ENCODE results near the gene ACTR2.
"Not testable (repeated sequence)": the region's sequence is repeated elsewhere in the genome, so short reads cannot be mapped to it uniquely, and the experiment has no call there.

The ACTR2 gene

DNA sequence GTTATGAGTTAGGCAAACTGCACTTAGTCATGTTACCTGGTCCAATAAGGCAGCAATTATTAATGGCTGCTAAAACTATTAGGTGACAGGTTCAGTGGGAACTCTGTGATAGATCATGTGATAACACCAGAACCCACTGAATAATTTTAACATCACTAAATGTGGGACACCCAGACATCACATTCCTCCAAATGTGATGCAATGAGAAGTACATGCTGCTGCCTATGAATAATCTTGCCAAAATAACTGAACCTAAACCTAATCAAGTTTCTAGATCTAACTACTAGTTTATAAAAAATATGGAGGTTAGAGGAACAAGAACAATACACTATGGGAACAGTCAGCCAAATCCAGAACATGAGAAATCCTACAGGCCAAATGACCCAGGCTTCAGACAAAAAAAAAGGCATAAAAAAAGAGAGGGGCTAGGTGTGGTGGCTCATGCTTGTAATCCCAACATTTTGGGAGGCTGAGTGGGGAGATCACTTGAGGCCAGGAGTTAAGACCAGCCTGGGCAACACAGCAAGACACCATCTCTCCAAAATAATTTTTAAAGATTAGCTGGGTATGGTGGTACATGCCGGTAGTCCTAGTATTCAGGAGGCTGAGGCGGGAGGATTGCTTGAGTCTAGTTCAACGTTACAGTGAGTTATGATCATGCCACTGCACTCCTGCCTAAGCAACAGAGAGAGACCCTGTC is 7.0 kb upstream of the ACTR2 start:
- Histone ChIP-seq H3K27me3 (ENCODE audit: low read depth, low read length) (no peaks in the 10 kb centered on the region), H3K4me1 (ENCODE audit: low read length) (no peaks in the 10 kb centered on the region), H2AFZ (ENCODE audit: low read depth, low read length) (no peak overlapping the region), H3K27ac (ENCODE audit: low read length) (no peak overlapping the region), H3K4me2 (ENCODE audit: low read length) (no peak overlapping the region), H3K4me3 (ENCODE audit: low read length) (no peak overlapping the region), H3K9me3 (ENCODE audit: insufficient read depth, low read length) (no peaks in the 10 kb centered on the region), H3K79me2 (ENCODE audit: low read length) (peaks cover 2% of the 10 kb centered on the region; the same call in 1 of the 2 replicates), H3K36me3 (replicated peaks; ENCODE audit: low read depth, low read length) (peaks cover 5% of the 10 kb centered on the region), H4K20me1 (ENCODE audit: insufficient read depth, low read length) (no peaks in the 10 kb centered on the region), H3K9ac (ENCODE audit: low read length) (no peak overlapping the region)
- TF ChIP-seq EZH2phosphoT487 (IDR thresholded peaks at IDR 0.05; ENCODE audit: low read depth) = no peak
- TF ChIP-seq, protein P1, sequence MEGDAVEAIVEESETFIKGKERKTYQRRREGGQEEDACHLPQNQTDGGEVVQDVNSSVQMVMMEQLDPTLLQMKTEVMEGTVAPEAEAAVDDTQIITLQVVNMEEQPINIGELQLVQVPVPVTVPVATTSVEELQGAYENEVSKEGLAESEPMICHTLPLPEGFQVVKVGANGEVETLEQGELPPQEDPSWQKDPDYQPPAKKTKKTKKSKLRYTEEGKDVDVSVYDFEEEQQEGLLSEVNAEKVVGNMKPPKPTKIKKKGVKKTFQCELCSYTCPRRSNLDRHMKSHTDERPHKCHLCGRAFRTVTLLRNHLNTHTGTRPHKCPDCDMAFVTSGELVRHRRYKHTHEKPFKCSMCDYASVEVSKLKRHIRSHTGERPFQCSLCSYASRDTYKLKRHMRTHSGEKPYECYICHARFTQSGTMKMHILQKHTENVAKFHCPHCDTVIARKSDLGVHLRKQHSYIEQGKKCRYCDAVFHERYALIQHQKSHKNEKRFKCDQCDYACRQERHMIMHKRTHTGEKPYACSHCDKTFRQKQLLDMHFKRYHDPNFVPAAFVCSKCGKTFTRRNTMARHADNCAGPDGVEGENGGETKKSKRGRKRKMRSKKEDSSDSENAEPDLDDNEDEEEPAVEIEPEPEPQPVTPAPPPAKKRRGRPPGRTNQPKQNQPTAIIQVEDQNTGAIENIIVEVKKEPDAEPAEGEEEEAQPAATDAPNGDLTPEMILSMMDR (IDR thresholded peaks at IDR 0.05; ENCODE audit: low read depth, low read length) = no peak

DNA sequence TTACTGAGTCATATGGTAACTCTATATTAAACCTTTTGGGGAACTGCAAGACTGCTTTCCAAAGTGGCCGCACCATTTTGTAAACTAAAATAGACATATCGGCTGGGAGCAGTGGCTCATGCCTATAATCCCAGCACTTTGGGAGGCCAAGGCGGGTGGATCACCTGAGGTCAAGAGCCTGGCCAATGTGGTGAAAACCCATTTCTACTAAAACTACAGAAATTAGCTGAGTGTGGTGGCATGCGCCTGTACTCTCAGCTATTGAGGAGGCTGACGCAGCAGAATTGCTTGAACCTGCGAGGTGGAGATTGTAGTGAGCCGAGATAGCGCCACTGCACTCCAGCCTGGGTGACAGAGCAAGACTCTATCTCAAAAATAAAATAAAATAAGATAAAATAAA is 6.4 kb upstream of the ACTR2 start:
- H3K79me2 ChIP-seq (ENCODE audit: low read length); H3K9ac ChIP-seq (ENCODE audit: low read length); H2AFZ ChIP-seq (ENCODE audit: low read depth, low read length); H3K4me1 ChIP-seq (ENCODE audit: low read length); H3K4me3 ChIP-seq (ENCODE audit: low read length); H3K27ac ChIP-seq (ENCODE audit: low read length); H4K20me1 ChIP-seq (ENCODE audit: insufficient read depth, low read length); H3K9me3 ChIP-seq (ENCODE audit: insufficient read depth, low read length); H3K4me2 ChIP-seq (ENCODE audit: low read length); H3K27me3 ChIP-seq (ENCODE audit: low read depth, low read length); H3K36me3 ChIP-seq (replicated peaks; ENCODE audit: low read depth, low read length): not testable (repeated sequence)

DNA sequence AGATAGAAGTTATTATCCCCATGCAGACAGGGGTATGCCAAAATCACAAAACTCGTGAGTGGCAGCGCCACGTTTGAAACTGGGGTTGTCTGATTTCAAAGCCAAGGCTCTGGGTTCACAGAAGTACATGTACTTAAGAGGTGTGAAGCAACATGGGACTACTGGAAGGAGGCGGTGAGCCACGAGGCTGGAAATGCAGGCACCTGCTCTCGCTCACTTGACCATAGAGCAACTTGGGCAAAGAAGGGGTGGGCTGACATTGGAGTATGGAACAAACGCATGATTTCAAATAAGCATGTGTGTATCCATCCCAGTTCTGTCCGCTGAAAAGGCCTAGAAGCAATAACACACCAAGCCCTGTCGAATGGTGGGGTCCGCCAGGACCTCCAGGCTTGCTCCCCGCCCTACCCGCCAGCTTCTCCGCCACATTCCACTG is 593 bp upstream of the ACTR2 start:
- Histone ChIP-seq H3K36me3 (replicated peaks; ENCODE audit: low read depth, low read length) (peaks cover 19% of the 10 kb centered on the region), H3K4me3 (ENCODE audit: low read length) (peak overlapping the region; percentile 95), H3K9ac (ENCODE audit: low read length) (peak overlapping the region; percentile 77), H3K27ac (ENCODE audit: low read length) (peak overlapping the region; percentile 51), H3K4me1 (ENCODE audit: low read length) (peaks cover 25% of the 10 kb centered on the region), H2AFZ (ENCODE audit: low read depth, low read length) (peak overlapping the region; percentile 60), H3K9me3 (ENCODE audit: insufficient read depth, low read length) (no peaks in the 10 kb centered on the region), H4K20me1 (ENCODE audit: insufficient read depth, low read length) (peaks cover 7% of the 10 kb centered on the region), H3K79me2 (ENCODE audit: low read length) (peaks cover 64% of the 10 kb centered on the region), H3K27me3 (ENCODE audit: low read depth, low read length) (no peaks in the 10 kb centered on the region), H3K4me2 (ENCODE audit: low read length) (peak overlapping the region; percentile 84)
- no peak for TF ChIP-seq EZH2phosphoT487 (IDR thresholded peaks at IDR 0.05; ENCODE audit: low read depth)
- TF ChIP-seq, protein P1 (IDR thresholded peaks at IDR 0.05; ENCODE audit: low read depth, low read length) = no peak

DNA sequence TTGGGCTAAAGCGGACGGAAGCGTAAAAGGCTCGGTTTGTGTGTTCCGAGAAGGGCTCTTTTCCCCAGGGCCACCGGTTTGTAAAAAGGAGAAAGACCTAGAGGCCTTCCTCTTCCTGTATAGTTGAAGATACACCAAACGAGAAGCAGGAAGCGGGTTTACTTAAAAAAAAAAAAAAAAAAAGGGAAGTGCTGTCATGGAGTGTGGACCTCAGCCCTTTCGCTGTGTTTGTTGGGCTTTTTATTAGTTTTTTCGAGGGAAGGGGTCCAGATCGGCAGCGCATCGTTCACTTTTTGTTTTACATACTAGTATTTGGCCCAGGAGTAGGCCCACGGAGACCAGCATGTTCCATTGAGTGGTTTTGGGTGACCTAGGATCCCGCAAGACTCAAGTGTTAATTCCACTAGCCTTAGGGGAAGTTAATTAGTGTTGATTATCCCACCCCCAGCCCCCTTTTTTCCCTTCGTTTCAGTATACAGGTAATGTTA is 676 bp downstream of the ACTR2 start:
- H3K4me2 ChIP-seq (ENCODE audit: low read length) = peak overlapping the region; percentile 81
- peaks cover 22% of the 10 kb centered on the region for H3K36me3 ChIP-seq (replicated peaks; ENCODE audit: low read depth, low read length)
- H3K4me1 ChIP-seq (ENCODE audit: low read length) = peaks cover 35% of the 10 kb centered on the region
- no peaks in the 10 kb centered on the region for H3K27me3 ChIP-seq (ENCODE audit: low read depth, low read length)
- H2AFZ ChIP-seq (ENCODE audit: low read depth, low read length) = no peak overlapping the region
- no peaks in the 10 kb centered on the region for H3K9me3 ChIP-seq (ENCODE audit: insufficient read depth, low read length)
- TF ChIP-seq, protein P1 (IDR thresholded peaks at IDR 0.05; ENCODE audit: low read depth, low read length) = no peak
- no peak for TF ChIP-seq EZH2phosphoT487 (IDR thresholded peaks at IDR 0.05; ENCODE audit: low read depth)
- peaks cover 11% of the 10 kb centered on the region for H4K20me1 ChIP-seq (ENCODE audit: insufficient read depth, low read length)
- H3K79me2 ChIP-seq (ENCODE audit: low read length) = peaks cover 77% of the 10 kb centered on the region
- peak overlapping the region; percentile 95 for H3K4me3 ChIP-seq (ENCODE audit: low read length)
- peak overlapping the region; percentile 99 for H3K9ac ChIP-seq (ENCODE audit: low read length)
- H3K27ac ChIP-seq (ENCODE audit: low read length) = peak overlapping the region; percentile 98

All from OCI-LY3 (cell line).